ENCODE results near the gene UROC1.
A peak's percentile ranks its signal among the peaks of the same experiment; 100 is the strongest.

UROC1 gene

GRCh38 chr3:126517291-126517951 is at the start of gene UROC1:
UROC1 (minus strand) TSS chr3:126517773; CDS start chr3:126517719, 54 bp downstream.
- DNase-seq (ENCODE audit: low spot score): no peak

- no peak for DNase-seq (ENCODE audit: low spot score)
Observed at GRCh38 chr3:126562737-126563276, 45.2 kb upstream of the UROC1 start.

- no peak for DNase-seq (ENCODE audit: low spot score)
Observed at GRCh38 chr3:126558336-126559071, 40.9 kb upstream of the UROC1 start, which contains the start of gene C3orf22. C3orf22 (minus strand) TSS chr3:126558932; CDS start chr3:126553390, 5,542 bp downstream.

GRCh38 chr3:126557761-126558160 is 40.2 kb upstream of the UROC1 start:
- no peak for DNase-seq (ENCODE audit: low spot score)

GRCh38 chr3:126557415-126557745 is 39.8 kb upstream of the UROC1 start:
- no peak for DNase-seq (ENCODE audit: low spot score)

- no peak for DNase-seq (ENCODE audit: low spot score)
Observed at GRCh38 chr3:126556637-126557414, 39.3 kb upstream of the UROC1 start.

GRCh38 chr3:126555795-126556636 is 38.4 kb upstream of the UROC1 start:
- no peak for DNase-seq (ENCODE audit: low spot score)

- no peak for DNase-seq (ENCODE audit: low spot score)
Observed at GRCh38 chr3:126554560-126555525, 37.3 kb upstream of the UROC1 start.

- no peak for DNase-seq (ENCODE audit: low spot score)
Observed at GRCh38 chr3:126553284-126554084, 35.9 kb upstream of the UROC1 start.

- DNase-seq (ENCODE audit: low spot score): no peak
Observed at GRCh38 chr3:126552688-126553283, 35.2 kb upstream of the UROC1 start.

- DNase-seq (ENCODE audit: low spot score): no peak
Observed at GRCh38 chr3:126551839-126552687, 34.5 kb upstream of the UROC1 start.

- no peak for DNase-seq (ENCODE audit: low spot score)
Observed at GRCh38 chr3:126551121-126551838, 33.7 kb upstream of the UROC1 start.

GRCh38 chr3:126550488-126551051 is 33.0 kb upstream of the UROC1 start:
- no peak for DNase-seq (ENCODE audit: low spot score)

GRCh38 chr3:126549861-126550487 is 32.4 kb upstream of the UROC1 start:
- DNase-seq (ENCODE audit: low spot score): no peak

GRCh38 chr3:126548556-126549466 is 31.2 kb upstream of the UROC1 start:
- no peak for DNase-seq (ENCODE audit: low spot score)

GRCh38 chr3:126547721-126548120 is 30.1 kb upstream of the UROC1 start:
- peak; percentile 42 for DNase-seq (ENCODE audit: low spot score)

Measured in COLO829 (cell line).